ENCODE measurements around the gene TTC12. TPM values are rescaled to one million over a fixed set of nuclear protein-coding genes. Genes with fewer than 3 reads are reported as not detected.

Gene TTC12
- total RNA-seq, 2 donors from 2014 or later, result 22.3 to 134 TPM

GRCh38 chr11:113341388-113342165 is 27.2 kb downstream of the TTC12 start:
- no peak for DNase-seq
- no peaks in the 10 kb centered on the region for H3K4me1 ChIP-seq
- no peak for ATAC-seq
- H3K36me3 ChIP-seq (replicated peaks in 1 of 2; ENCODE audit: insufficient read depth in 1 of 2, low read depth in 2 of 2), result peaks cover 0 to 21% of the 10 kb centered on the region in 2 donors
- WGBS, 2 donors, result 88 to 93% methylated on average over 10 of the region's 10 CpGs
- intact Hi-C loops (cut with DNase I), result no loop called here
- H3K27ac ChIP-seq, result no peak overlapping the region
- no peak overlapping the region for H3K4me3 ChIP-seq
- H3K27me3 ChIP-seq, result no peaks in the 10 kb centered on the region
- TF ChIP-seq POLR2A (IDR thresholded peaks at IDR 0.05), result no peak
- TF ChIP-seq, protein P1, sequence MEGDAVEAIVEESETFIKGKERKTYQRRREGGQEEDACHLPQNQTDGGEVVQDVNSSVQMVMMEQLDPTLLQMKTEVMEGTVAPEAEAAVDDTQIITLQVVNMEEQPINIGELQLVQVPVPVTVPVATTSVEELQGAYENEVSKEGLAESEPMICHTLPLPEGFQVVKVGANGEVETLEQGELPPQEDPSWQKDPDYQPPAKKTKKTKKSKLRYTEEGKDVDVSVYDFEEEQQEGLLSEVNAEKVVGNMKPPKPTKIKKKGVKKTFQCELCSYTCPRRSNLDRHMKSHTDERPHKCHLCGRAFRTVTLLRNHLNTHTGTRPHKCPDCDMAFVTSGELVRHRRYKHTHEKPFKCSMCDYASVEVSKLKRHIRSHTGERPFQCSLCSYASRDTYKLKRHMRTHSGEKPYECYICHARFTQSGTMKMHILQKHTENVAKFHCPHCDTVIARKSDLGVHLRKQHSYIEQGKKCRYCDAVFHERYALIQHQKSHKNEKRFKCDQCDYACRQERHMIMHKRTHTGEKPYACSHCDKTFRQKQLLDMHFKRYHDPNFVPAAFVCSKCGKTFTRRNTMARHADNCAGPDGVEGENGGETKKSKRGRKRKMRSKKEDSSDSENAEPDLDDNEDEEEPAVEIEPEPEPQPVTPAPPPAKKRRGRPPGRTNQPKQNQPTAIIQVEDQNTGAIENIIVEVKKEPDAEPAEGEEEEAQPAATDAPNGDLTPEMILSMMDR (IDR thresholded peaks at IDR 0.05), result no peak
- no peaks in the 10 kb centered on the region for H3K9me3 ChIP-seq

DNA sequence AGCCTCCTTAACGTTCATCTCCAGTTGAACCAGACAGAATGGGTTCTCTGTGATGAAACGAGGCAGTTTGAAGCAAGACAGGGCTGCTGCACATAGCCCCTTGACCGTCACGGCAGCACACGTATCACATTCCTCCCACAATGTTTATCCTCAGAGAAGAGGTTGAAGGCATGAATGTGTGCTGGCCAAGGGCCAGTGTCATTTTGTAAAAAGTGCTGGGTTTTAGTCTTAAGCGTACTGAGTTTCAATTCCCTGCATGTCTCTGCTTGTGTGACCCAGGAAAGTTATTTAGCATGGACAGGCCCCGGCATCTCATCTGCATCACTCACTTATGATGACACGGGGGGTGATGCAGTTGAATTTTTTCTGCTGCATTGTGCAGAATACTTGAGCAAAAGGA is 31.6 kb downstream of the TTC12 start:
- peaks cover 0 to 13% of the 10 kb centered on the region in 2 donors for H3K36me3 ChIP-seq (replicated peaks in 1 of 2; ENCODE audit: insufficient read depth in 1 of 2, low read depth in 2 of 2)
- no peak overlapping the region for H3K27ac ChIP-seq
- no peak for DNase-seq
- ATAC-seq, result no peak
- H3K4me3 ChIP-seq, result no peak overlapping the region
- H3K4me1 ChIP-seq, result no peaks in the 10 kb centered on the region
- no peaks in the 10 kb centered on the region for H3K9me3 ChIP-seq
- intact Hi-C loops (cut with DNase I), result no loop called here
- H3K27me3 ChIP-seq, result no peaks in the 10 kb centered on the region
- WGBS, 2 donors, result 85 to 88% methylated on average over 8 of the region's 8 CpGs
- TF ChIP-seq, protein P1 (IDR thresholded peaks at IDR 0.05), result no peak
- no peak for TF ChIP-seq POLR2A (IDR thresholded peaks at IDR 0.05)

DNA sequence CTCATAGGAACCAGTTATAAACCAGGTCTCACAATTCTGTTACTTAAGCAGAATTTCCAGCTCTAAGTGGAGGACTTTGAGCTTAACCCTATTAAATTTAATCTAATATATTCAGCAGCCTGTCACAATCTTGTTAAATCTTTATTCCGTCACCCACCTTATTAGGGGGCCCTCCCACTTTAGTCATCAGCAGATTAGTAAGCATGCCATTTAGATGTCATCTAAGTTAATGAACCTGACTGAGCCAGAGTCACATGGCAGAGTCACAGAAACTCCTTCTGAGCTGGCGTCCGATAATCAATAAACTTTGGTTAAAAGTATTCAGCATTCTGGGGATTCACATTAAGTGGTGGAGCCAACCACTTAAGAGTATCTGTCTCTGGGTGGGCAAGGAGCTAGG is 35.1 kb downstream of the TTC12 start:
- 90 to 91% methylated on average over 3 of the region's 3 CpGs for WGBS, 2 donors
- Histone ChIP-seq H3K9me3 (no peaks in the 10 kb centered on the region), H3K4me3 (no peak overlapping the region), H3K36me3 (replicated peaks in 1 of 2; ENCODE audit: insufficient read depth in 1 of 2, low read depth in 2 of 2) (peaks cover 0 to 2% of the 10 kb centered on the region in 2 donors), H3K27ac (no peak overlapping the region), H3K4me1 (no peaks in the 10 kb centered on the region), H3K27me3 (no peaks in the 10 kb centered on the region)
- DNase-seq (no peak), ATAC-seq (no peak)
- intact Hi-C loops (cut with DNase I), result no loop called here
- TF ChIP-seq, protein P1 (IDR thresholded peaks at IDR 0.05), result no peak
- TF ChIP-seq POLR2A (IDR thresholded peaks at IDR 0.05), result no peak

DNA sequence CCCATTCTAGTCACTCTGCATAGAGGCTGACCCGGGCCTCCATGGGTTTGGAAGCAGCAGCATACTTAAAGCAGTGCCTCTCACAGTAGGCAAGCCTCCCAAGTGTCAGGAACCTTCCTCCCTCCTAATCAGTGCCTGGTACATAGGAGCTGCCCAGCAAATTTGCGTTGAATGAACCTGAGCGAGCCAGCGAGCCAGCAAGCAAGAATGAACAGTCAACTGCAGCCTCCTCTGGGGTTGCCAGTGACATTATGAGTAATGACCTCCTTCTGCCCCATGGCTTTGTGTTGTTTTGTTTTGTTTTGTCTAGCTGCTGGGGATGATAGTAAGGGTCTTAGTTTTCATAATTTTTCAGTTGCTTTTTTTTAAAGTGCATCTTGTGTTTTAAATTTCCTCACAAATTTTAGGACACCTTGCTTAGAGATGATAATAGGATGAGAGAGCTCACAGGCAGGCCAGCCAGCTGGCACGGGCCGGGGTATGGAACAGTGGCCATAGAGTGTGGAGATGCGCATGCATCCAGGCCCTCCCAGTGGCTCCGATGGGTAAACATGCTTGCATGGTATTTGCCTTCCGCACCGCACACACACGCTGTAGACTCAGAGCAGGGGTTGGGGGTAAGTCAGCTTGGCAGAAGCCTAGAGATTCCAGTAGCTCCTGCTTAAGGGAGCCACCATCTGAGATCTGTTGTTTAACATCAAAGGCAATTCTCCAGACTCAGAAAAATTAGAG is 36.1 kb downstream of the TTC12 start:
- intact Hi-C loops (cut with DNase I), result no loop called here
- Histone ChIP-seq H3K27ac (no peak overlapping the region), H3K4me1 (no peaks in the 10 kb centered on the region), H3K27me3 (no peaks in the 10 kb centered on the region), H3K36me3 (replicated peaks in 1 of 2; ENCODE audit: insufficient read depth in 1 of 2, low read depth in 2 of 2) (peaks cover 0 to 2% of the 10 kb centered on the region in 2 donors), H3K4me3 (no peak overlapping the region), H3K9me3 (no peaks in the 10 kb centered on the region)
- DNase-seq (no peak), ATAC-seq (no peak)
- WGBS, 2 donors, result 82 to 90% methylated on average over 11 of the region's 11 CpGs
- no peak for TF ChIP-seq POLR2A (IDR thresholded peaks at IDR 0.05)
- TF ChIP-seq, protein P1 (IDR thresholded peaks at IDR 0.05), result no peak

Measured in body of pancreas (tissue), 4 donors.